Measurements from ENCODE around the gene C3AR1.
"Not testable (repeated sequence)": the region's sequence is repeated elsewhere in the genome, so short reads cannot be mapped to it uniquely, and the experiment has no call there.

Gene C3AR1

GRCh38 chr12:8065991-8066594, at the start of gene C3AR1:
Gene C3AR1, minus strand, starts transcription at chr12:8066359. Its CDS starts 6,174 bp downstream, at chr12:8060185.
- peak; percentile 64 for DNase-seq

GRCh38 chr12:8113117-8113516, 47.0 kb upstream of the C3AR1 start:
- not testable (repeated sequence) for DNase-seq

- DNase-seq: peak; percentile 72
Observed at GRCh38 chr12:8108808-8109398, 42.7 kb upstream of the C3AR1 start.

- DNase-seq: no peak
Observed at GRCh38 chr12:8099235-8099634, 33.1 kb upstream of the C3AR1 start.

GRCh38 chr12:8096281-8096915, 30.2 kb upstream of the C3AR1 start:
- no peak for DNase-seq

- DNase-seq: no peak
Observed at GRCh38 chr12:8093291-8093690, 27.1 kb upstream of the C3AR1 start.

GRCh38 chr12:8089716-8090115, 23.6 kb upstream of the C3AR1 start:
- DNase-seq: no peak

- DNase-seq: not testable (repeated sequence)
Observed at GRCh38 chr12:8089277-8089676, 23.1 kb upstream of the C3AR1 start.

GRCh38 chr12:8088574-8088973, 22.4 kb upstream of the C3AR1 start:
- DNase-seq: no peak

GRCh38 chr12:8087666-8088065, 21.5 kb upstream of the C3AR1 start:
- DNase-seq: no peak

GRCh38 chr12:8084351-8084750, 18.2 kb upstream of the C3AR1 start:
- not testable (repeated sequence) for DNase-seq

- no peak for DNase-seq
Observed at GRCh38 chr12:8082808-8083100, 16.6 kb upstream of the C3AR1 start.

GRCh38 chr12:8081251-8081920, 15.2 kb upstream of the C3AR1 start:
- DNase-seq: no peak

- no peak for DNase-seq
Observed at GRCh38 chr12:8080120-8080519, 14.0 kb upstream of the C3AR1 start.

GRCh38 chr12:8078916-8079315, 12.8 kb upstream of the C3AR1 start:
- DNase-seq: no peak

GRCh38 chr12:8078398-8078797, 12.2 kb upstream of the C3AR1 start:
- DNase-seq: peak; percentile 79

- peak; percentile 50 for DNase-seq
Observed at GRCh38 chr12:8077207-8077606, 11.0 kb upstream of the C3AR1 start.

- no peak for DNase-seq
Observed at GRCh38 chr12:8076366-8076765, 10.2 kb upstream of the C3AR1 start.

- DNase-seq: no peak
Observed at GRCh38 chr12:8075935-8076334, 9.8 kb upstream of the C3AR1 start.

- not testable (repeated sequence) for DNase-seq
Observed at GRCh38 chr12:8071820-8072219, 5.7 kb upstream of the C3AR1 start.

GRCh38 chr12:8069582-8069981, 3.4 kb upstream of the C3AR1 start:
- DNase-seq: no peak

GRCh38 chr12:8064131-8064530, 2.0 kb downstream of the C3AR1 start:
- no peak for DNase-seq

- no peak for DNase-seq
Observed at GRCh38 chr12:8058506-8058905, 7.7 kb downstream of the C3AR1 start.

- DNase-seq: peak; percentile 61
Observed at GRCh38 chr12:8057839-8058238, 8.3 kb downstream of the C3AR1 start.
